Activated CD8-positive, alpha-beta T cell treated with anti-CD3 and anti-CD28 coated beads for 36 hours (primary cell): ENCODE results near the gene CEP41. TPM values are rescaled to one million over a fixed set of nuclear protein-coding genes. Genes with fewer than 3 reads are reported as not detected.

ENCODE experiments used
- ATAC-seq: fragments of 200-7000 bp; cut with Tn5 transposase; one replicate; pipeline ENCODE4 v1.10.0; 2021; ENCODE audit warnings: mild to moderate bottlenecking, moderate library complexity
- CTCF ChIA-PET: fragments of 350-600 bp; sonication (Branson Sonifier 250); formaldehyde crosslinking; loops from one replicate; lab custom pipeline; 2021; ENCODE audit warnings: antibody characterized with exemption; lab: Charles Lee
- POLR2A ChIA-PET: fragments of 350-600 bp; sonication (Branson Sonifier 250); formaldehyde crosslinking; loops from one replicate; lab custom pipeline; 2021; ENCODE audit warnings: antibody characterized with exemption; lab: Charles Lee
- DNase-seq: peaks from one replicate; pipeline ENCODE4 v3.0.0-alpha.2; 2020
- H3K27ac Mint-ChIP-seq: one replicate; pipeline ENCODE4 v1.8.0; 2021; ENCODE audit warnings: mild to moderate bottlenecking, mixed read lengths
- H3K27me3 Mint-ChIP-seq: one replicate; pipeline ENCODE4 v1.8.0; 2021; ENCODE audit warnings: mixed read lengths
- H3K36me3 Mint-ChIP-seq: one replicate; pipeline ENCODE4 v1.8.0; 2021; ENCODE audit warnings: low read depth, mixed read lengths
- H3K4me1 Mint-ChIP-seq: one replicate; pipeline ENCODE4 v1.8.0; 2021; ENCODE audit warnings: low read depth, mixed read lengths
- H3K4me3 Mint-ChIP-seq: one replicate; pipeline ENCODE4 v1.8.0; 2021; ENCODE audit warnings: mild to moderate bottlenecking, moderate library complexity, mixed read lengths
- H3K9me3 Mint-ChIP-seq: one replicate; pipeline ENCODE4 v1.8.0; 2021; ENCODE audit warnings: mixed read lengths
- intact Hi-C: fragments of 100-400 bp; cut with micrococcal nuclease; formaldehyde crosslinking; loops from one replicate; pipeline ENCODE4 v1.10.0; 2022
- total RNA-seq, 2 experiments: library from RNA; stranded (reverse); gene quantifications; one replicate each; pipeline ENCODE4 v1.2.3, GENCODE V29; 2021
- TF ChIP-seq, protein P1 (sequence below): fragments of 200-600 bp; IDR thresholded peaks from one replicate; pipeline ENCODE4 v1.8.0; 2022; ENCODE audit warnings: antibody characterized with exemption, mild to moderate bottlenecking

CEP41 gene
- total RNA-seq, 2 experiments from 2014 or later = 28.0 to 28.1 TPM

DNA sequence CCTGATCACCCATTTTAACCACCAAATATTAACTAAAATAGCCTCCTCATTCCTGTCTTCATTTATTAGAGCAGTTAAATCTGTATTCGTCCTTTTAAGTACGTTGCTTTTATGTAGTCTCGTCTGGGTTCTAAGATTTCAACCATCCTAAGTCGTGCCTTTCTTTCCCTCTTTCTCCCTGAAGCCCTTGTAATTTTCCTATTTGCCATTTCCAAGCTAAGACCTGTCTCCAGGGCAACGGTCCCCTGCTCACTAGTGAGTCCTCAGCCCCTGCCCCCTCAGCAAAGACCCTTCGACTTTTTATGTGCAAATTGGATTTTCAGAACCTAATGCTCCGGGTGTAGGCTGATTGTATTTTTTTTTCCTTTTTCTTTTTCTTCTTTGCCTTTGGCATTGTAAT lies 35.0 kb upstream of the CEP41 start:
- H3K27ac Mint-ChIP-seq = no peak overlapping the region

DNA sequence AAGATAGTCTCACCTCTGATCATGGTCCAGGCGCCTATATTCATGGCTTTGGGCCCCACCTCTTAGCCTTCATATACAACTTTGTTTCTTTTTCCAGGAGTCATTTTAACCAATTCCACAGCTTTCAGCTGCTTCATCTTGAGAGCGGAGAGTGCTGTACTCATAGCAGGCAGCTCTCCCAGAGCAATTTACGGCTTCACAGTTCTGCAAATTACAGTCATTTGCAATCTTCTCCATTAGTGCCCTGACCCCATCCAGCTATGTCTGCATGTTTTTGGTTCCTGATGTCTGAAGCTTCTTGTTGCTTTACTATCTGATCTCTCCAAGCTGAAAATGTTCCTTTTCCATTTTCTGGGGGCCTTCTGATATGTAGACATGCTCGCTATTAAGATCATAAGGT lies 33.1 kb upstream of the CEP41 start:
- ATAC-seq = no peak
- Mint-ChIP-seq H3K4me3 (no peak overlapping the region), H3K36me3 (no peaks in the 10 kb centered on the region), H3K27me3 (peaks cover 1% of the 10 kb centered on the region), H3K27ac (no peak overlapping the region), H3K4me1 (peaks cover 4% of the 10 kb centered on the region), H3K9me3 (peaks cover 4% of the 10 kb centered on the region)
- intact Hi-C loops = no loop called here
- POLR2A ChIA-PET = no interaction called here
- no peak for DNase-seq
- CTCF ChIA-PET = interaction anchor here (0.6 to 1.4 kb wide), 3 partner anchors 8 to 13 kb away, joined by 3 read pairs; no protein-coding TSS in a partner anchor
- TF ChIP-seq, protein P1, sequence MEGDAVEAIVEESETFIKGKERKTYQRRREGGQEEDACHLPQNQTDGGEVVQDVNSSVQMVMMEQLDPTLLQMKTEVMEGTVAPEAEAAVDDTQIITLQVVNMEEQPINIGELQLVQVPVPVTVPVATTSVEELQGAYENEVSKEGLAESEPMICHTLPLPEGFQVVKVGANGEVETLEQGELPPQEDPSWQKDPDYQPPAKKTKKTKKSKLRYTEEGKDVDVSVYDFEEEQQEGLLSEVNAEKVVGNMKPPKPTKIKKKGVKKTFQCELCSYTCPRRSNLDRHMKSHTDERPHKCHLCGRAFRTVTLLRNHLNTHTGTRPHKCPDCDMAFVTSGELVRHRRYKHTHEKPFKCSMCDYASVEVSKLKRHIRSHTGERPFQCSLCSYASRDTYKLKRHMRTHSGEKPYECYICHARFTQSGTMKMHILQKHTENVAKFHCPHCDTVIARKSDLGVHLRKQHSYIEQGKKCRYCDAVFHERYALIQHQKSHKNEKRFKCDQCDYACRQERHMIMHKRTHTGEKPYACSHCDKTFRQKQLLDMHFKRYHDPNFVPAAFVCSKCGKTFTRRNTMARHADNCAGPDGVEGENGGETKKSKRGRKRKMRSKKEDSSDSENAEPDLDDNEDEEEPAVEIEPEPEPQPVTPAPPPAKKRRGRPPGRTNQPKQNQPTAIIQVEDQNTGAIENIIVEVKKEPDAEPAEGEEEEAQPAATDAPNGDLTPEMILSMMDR = no peak

More for the DNA sequence above, 35.0 kb upstream of the CEP41 start:
- TF ChIP-seq, protein P1 = no peak
- POLR2A ChIA-PET = no interaction called here
- intact Hi-C loops = no loop called here
- peaks cover 4% of the 10 kb centered on the region for H3K4me1 Mint-ChIP-seq
- DNase-seq = no peak
- ATAC-seq = no peak
- no peaks in the 10 kb centered on the region for H3K36me3 Mint-ChIP-seq
- CTCF ChIA-PET = interaction anchor here (0.6 kb wide), 1 partner anchor 37 kb away, joined by 3 read pairs; no protein-coding TSS in a partner anchor
- H3K27me3 Mint-ChIP-seq = peaks cover 1% of the 10 kb centered on the region
- H3K4me3 Mint-ChIP-seq = no peak overlapping the region
- peaks cover 4% of the 10 kb centered on the region for H3K9me3 Mint-ChIP-seq

DNA sequence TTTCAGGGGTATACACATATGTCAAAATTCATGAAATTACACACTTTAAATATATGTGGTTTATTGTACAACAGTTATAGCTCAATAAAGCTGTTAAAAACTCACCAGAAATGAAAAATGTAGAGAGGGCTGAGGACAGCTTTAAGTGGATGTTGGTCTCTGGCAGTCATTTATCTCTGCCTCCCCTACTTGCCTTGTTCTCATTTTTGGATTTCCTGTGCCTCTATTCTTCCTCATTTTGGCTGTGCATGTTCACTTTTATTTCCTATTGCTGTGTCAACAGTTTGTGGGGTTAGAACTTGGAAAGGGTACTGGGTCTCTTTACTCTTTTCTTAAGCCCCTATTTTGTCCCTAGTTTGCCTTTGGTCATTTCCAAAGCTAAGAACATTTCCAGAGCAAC lies 32.5 kb upstream of the CEP41 start:
- Mint-ChIP-seq H3K4me1 (peaks cover 4% of the 10 kb centered on the region), H3K27ac (no peak overlapping the region), H3K36me3 (no peaks in the 10 kb centered on the region), H3K9me3 (peaks cover 4% of the 10 kb centered on the region), H3K27me3 (peaks cover 1% of the 10 kb centered on the region), H3K4me3 (no peak overlapping the region)
- ChIA-PET CTCF (interaction anchor here (1.4 kb wide), 1 partner anchor 11 kb away, joined by 3 read pairs; no protein-coding TSS in a partner anchor), POLR2A (interaction anchor here (0.9 kb wide), 1 partner anchor 9 kb away, joined by 3 read pairs; no protein-coding TSS in a partner anchor)
- ATAC-seq (no peak), DNase-seq (no peak)
- TF ChIP-seq, protein P1 = no peak
- intact Hi-C loops = no loop called here

DNA sequence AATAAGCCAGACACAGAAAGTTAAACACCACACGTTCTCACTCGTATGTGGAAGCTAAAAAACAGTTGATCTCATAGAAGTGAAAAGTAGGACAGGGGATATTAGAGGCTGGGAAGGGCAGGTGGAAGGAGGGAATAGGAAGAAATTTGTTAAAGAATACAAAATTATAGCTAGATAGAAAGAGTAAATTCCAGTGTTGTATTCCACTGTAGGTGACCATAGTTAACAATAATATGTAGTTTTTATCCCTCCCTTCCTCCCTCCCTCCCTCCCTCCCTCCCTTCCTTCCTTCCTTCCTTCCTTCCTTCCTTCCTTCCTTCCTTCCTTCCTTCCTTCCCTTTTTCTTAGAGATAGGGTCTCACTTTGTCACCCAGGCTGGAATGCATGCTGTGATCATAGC lies 31.2 kb upstream of the CEP41 start:
- Mint-ChIP-seq H3K27me3 (no peaks in the 10 kb centered on the region), H3K27ac (no peak overlapping the region), H3K4me1 (peaks cover 4% of the 10 kb centered on the region), H3K36me3 (no peaks in the 10 kb centered on the region), H3K4me3 (no peak overlapping the region), H3K9me3 (no peaks in the 10 kb centered on the region)
- no peak for ATAC-seq
- TF ChIP-seq, protein P1 = no peak
- DNase-seq = no peak
- POLR2A ChIA-PET = no interaction called here
- intact Hi-C loops = no loop called here
- CTCF ChIA-PET = interaction anchor here (0.6 kb wide), 1 partner anchor 18 kb away, joined by 4 read pairs; no protein-coding TSS in a partner anchor

DNA sequence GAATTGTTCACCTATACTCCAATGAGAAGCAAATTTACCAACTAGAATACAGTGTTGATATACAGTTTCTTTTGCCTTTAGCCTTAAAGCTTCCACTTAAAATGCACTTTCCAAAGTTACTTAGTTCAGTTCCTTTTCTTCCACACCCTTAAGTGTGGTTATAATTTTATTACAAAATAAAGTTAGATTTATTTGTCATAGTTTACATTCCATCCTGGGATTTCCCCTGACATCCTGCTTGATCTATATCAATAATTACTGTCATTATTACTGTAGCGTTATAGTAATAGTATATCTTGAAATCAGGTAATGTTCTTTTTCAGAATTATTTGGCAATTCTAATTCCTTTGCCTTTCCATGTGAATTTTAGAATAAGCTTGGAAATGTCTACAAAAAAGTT lies 27.8 kb upstream of the CEP41 start:
- H3K36me3 Mint-ChIP-seq = no peaks in the 10 kb centered on the region
- no peak overlapping the region for H3K27ac Mint-ChIP-seq
- H3K4me3 Mint-ChIP-seq = no peak overlapping the region
- no peaks in the 10 kb centered on the region for H3K27me3 Mint-ChIP-seq
- no peaks in the 10 kb centered on the region for H3K9me3 Mint-ChIP-seq
- H3K4me1 Mint-ChIP-seq = peaks cover 8% of the 10 kb centered on the region
- POLR2A ChIA-PET = no interaction called here
- CTCF ChIA-PET = interaction anchor here (2.6 kb wide), 1 partner anchor 16 kb away, joined by 9 read pairs; no protein-coding TSS in a partner anchor
- TF ChIP-seq, protein P1 = no peak
- intact Hi-C loops = no loop called here
- ATAC-seq (no peak), DNase-seq (no peak)
